NOMO-1 treated with DMSO at 0.1 percent for 48 hours (cell line): ENCODE data around the gene LGR6.
A peak's percentile ranks its signal among the peaks of the same experiment; 100 is the strongest.
"Not testable (repeated sequence)": the region's sequence is repeated elsewhere in the genome, so short reads cannot be mapped to it uniquely, and the experiment has no call there.

Source experiments
- DNase-seq: peaks from one replicate; lab custom pipeline; 2025; ENCODE audit not compliant: unreplicated experiment; lab: John Stamatoyannopoulos, UW

Gene LGR6

GRCh38 chr1:202193614-202194327, at the start of gene LGR6:
LGR6 (plus strand) TSS chr1:202193799; CDS start chr1:202193990, 191 bp downstream.
- no peak for DNase-seq

- peak; percentile 25 for DNase-seq
Observed at GRCh38 chr1:202144402-202145067, 49.1 kb upstream of the LGR6 start, which contains the start of gene ARL8A. ARL8A (minus strand) TSS chr1:202144737; CDS start chr1:202144572, 165 bp downstream.

- peak; percentile 25 for DNase-seq
Observed at GRCh38 chr1:202145068-202145743, 48.4 kb upstream of the LGR6 start.

GRCh38 chr1:202145744-202146140, 47.9 kb upstream of the LGR6 start:
- DNase-seq: not testable (repeated sequence)

GRCh38 chr1:202146279-202146678, 47.3 kb upstream of the LGR6 start:
- DNase-seq: no peak

GRCh38 chr1:202146993-202147392, 46.6 kb upstream of the LGR6 start:
- DNase-seq: no peak

GRCh38 chr1:202148391-202148790, 45.2 kb upstream of the LGR6 start:
- no peak for DNase-seq

- no peak for DNase-seq
Observed at GRCh38 chr1:202149566-202149965, 44.0 kb upstream of the LGR6 start.

GRCh38 chr1:202150187-202150586, 43.4 kb upstream of the LGR6 start:
- DNase-seq: no peak

- DNase-seq: no peak
Observed at GRCh38 chr1:202150602-202151001, 43.0 kb upstream of the LGR6 start.

GRCh38 chr1:202151045-202151444, 42.6 kb upstream of the LGR6 start:
- no peak for DNase-seq

- DNase-seq: no peak
Observed at GRCh38 chr1:202152399-202152798, 41.2 kb upstream of the LGR6 start.

GRCh38 chr1:202153284-202153683, 40.3 kb upstream of the LGR6 start:
- DNase-seq: no peak

- no peak for DNase-seq
Observed at GRCh38 chr1:202154148-202154765, 39.3 kb upstream of the LGR6 start.

GRCh38 chr1:202154766-202155477, 38.7 kb upstream of the LGR6 start:
- DNase-seq: peak; percentile 40

- DNase-seq: no peak
Observed at GRCh38 chr1:202155478-202156021, 38.0 kb upstream of the LGR6 start.

- DNase-seq: no peak
Observed at GRCh38 chr1:202156590-202156989, 37.0 kb upstream of the LGR6 start.

GRCh38 chr1:202157945-202158344, 35.7 kb upstream of the LGR6 start:
- no peak for DNase-seq

GRCh38 chr1:202158810-202159533, 34.6 kb upstream of the LGR6 start:
- DNase-seq: peak; percentile 34
